AG08395 (cell line): Measurements from ENCODE around the gene MAMLD1.

Experiments
- DNase-seq: peaks from one replicate; pipeline ENCODE4 v3.0.0; 2012; ENCODE audit warnings: mixed read lengths, low spot score

The MAMLD1 gene

DNA sequence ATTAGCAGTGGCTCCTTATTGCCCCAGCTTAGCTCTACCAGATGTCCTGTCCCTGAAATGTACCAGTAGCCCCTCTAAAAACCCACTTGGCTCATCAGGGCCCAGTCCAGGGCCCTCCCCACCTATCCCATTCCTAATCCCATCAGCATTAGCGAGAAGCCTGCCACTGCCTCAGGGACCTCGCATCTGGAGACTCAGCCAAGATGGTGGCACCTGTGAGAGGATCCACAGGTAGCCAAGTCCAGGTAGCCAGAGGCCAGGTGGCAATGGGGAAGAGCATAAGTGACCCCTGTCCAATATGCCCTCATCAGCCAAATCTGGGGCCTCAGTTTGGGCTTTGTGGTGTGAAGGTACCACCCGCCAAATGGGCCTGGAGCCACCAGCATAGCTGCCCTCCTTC is 97.7 kb downstream of the MAMLD1 start:
- DNase-seq: no peak

DNA sequence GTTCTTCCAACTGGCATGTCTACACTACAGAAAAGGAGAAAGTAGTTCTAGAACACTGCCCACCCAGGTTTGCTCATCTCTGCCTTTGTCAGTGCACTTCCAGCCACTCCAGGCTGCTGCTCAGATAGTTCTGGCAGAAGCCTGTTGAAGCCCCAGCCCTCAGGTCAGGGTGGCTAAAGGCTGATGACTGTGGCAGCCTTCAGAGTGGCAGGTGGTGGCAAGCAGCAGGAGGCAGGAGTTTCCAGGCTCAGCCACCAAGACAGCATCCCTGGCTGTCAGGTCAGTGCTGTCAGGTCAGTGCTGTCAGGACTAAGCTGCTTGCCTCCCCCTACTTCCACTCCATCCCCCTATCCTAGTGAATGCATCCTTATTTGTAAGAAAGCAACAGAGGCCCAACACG is 100.4 kb downstream of the MAMLD1 start:
- DNase-seq: no peak

DNA sequence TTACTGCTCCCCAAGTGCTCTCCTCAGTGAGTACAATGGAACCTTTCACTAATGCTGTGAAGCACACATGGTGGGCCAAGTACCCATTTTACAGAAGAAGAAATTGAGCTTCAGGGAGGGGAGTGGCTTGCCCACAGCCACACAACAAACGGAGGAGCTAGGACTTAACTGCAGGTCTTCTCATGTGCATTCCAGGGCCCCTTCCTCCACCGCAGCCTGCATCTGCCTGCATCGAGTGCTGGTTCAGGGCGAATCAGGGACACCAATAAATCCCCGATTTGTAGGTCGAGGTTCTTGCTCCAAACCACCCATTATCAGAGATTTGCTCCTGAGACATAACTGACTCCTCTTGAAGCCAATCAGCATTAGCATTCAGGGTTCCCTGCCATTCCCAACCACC is 100.9 kb downstream of the MAMLD1 start:
- DNase-seq: no peak

DNA sequence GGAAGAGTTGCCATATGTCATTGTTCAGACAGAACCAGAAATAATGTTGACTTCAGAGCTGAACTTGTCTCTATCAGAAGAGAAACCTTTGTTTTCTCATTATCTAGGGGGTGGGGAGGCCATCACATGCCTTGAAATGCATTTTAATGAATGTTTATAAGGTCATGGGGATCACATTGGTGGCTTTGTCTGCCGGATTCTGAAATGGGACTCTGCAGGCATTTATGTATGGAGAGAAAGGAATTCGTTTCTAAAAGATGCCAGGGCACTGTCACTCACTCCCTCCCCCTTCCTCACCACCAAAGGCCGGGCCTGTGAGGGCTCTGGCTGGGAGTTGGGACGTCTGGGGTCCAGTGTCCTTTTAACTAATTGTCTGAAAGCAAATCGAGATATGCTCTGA is 102.2 kb downstream of the MAMLD1 start:
- DNase-seq: no peak

DNA sequence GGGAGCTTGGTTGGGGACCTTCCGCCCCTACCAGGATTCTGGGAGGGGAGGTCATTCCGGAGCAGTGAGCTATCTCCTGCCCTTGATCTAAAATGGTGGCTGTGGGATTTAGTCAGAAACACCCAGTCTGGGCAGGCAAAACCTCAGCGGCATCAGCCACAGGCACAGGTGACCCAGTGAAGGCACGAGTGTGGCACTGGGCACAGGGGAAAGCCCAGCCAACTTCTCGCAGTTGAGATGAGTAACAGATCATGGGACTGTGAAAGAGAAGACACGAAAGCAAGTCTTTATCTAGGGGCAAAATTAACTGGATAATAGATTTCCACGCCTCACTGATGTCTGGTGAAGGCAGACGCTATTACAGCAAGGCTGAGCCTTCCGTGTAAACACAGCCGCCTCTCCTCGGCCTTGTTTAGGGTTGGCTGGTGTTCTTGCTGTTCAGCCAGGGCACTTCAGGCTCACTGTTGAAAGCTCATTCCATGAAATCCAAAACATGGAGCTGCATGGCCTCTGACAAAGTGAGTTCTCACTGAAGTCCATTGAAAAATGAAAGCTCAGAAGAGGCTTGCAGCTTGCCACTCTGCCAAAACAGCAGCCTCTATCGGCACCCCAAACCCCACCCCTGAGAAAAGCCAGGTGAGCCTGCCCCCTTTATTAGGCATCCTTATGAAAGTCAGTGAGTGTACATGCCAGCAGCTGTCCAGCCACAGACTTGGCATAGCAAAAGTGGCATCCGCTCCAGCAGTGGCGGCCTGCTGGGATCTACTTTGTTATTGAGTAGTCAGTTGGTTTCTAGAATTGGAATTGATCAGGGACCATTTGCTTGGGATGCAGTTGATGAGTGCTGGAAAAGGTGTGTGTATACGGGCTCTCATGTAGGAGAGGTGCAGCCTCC is 103.0 kb downstream of the MAMLD1 start:
- no peak for DNase-seq

DNA sequence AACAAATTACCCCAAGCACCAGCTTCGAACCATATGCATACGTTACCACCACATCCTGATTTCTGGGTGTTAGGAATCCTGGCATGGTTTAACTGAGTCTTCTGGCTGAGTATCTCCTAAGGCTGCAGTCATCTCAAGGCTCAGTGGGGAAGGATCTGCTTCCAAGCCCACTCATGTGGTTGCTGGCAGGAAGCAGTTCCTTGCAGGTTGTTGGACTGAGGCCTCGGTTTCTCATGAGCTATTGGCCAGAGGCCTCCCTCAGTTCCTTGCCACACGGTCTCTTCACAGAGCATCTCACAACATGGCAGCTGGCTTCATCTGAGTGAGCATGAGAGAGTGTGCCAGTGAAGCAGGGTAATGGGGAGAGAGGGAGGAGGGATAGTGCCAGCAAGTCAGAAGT is 109.2 kb downstream of the MAMLD1 start:
- no peak for DNase-seq

DNA sequence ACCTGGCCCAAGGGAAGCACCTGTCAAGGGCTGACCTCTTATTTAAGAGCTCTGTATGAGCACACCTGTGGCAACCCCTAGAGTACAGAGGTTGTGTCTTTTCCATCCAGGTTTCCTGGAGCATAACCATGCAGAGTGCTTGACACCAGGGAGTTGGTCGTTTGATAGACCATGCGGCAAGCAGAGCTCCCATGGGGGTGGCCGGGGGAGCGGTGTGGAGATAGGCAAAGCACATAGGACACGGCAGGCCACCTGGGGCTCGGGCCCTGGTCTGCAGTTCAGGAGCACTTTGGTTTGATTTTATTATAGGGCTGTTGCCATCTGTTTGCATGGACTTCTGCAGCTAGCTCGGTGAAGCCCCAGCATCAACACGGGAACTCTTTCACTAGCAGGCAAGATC is 110.3 kb downstream of the MAMLD1 start:
- no peak for DNase-seq

DNA sequence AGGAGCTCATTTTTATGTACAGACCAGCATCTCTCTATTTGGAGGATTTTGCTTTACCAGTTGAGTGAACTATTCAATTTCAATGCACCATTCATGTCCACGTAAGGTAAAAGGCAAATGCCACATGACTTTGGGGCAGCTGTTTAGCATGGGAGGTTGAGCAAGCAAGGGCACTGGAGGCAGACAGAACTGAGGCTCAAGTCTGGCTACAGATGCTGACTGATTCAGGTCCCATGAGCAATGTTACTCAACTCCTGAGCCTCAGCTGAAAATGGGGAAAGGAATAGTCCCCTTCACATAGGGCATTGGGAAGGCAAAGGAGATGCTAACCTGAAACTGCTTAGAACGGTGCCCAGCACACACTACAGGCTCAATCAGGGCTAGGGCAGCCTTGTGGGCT is 112.3 kb downstream of the MAMLD1 start:
- no peak for DNase-seq

DNA sequence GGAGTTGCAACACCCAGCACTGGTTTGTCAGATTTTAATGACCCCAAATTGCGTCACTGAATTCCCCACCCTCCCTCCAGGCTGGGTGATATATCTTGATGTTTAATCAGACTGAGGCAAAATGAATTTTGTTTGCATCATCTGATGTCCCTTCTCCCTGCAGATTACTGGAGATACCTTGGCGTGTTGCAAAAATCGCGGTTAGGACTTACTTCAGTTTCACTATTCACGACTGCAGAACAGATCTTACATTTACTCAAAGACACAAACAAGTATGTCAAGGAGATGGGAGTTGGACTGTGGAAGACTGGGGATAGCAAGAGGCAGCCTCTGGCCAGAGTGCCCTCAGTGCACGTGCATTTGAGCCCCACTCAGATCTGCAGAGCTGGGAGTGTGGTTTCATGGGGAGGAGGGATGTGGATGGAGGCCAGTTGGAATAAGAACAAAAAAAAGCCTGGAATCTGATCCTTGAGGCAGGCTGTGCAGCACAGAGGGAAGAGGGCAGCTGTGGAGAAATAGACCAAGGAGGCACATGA is 113.1 kb downstream of the MAMLD1 start:
- peak; percentile 9 for DNase-seq

DNA sequence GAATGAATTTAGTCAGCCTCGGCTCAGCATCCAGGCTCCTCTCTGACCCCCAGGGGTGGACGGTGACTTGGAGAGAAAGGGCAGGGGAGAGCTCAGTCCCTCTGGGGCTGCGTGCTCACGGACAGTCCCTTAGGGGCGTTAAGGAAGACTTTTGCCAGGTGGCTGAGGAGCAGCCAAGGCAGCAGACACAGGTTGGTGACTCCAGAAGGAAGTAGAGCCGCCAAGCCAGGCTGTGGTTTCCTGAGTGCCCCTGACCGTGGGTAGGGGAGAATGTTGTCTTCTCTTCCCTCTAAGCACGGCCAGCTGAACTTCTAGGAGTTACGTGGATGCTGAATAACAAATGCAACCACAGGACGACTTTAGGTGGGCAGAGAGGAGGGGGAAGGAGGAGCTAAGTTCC is 114.3 kb downstream of the MAMLD1 start:
- DNase-seq: no peak

DNA sequence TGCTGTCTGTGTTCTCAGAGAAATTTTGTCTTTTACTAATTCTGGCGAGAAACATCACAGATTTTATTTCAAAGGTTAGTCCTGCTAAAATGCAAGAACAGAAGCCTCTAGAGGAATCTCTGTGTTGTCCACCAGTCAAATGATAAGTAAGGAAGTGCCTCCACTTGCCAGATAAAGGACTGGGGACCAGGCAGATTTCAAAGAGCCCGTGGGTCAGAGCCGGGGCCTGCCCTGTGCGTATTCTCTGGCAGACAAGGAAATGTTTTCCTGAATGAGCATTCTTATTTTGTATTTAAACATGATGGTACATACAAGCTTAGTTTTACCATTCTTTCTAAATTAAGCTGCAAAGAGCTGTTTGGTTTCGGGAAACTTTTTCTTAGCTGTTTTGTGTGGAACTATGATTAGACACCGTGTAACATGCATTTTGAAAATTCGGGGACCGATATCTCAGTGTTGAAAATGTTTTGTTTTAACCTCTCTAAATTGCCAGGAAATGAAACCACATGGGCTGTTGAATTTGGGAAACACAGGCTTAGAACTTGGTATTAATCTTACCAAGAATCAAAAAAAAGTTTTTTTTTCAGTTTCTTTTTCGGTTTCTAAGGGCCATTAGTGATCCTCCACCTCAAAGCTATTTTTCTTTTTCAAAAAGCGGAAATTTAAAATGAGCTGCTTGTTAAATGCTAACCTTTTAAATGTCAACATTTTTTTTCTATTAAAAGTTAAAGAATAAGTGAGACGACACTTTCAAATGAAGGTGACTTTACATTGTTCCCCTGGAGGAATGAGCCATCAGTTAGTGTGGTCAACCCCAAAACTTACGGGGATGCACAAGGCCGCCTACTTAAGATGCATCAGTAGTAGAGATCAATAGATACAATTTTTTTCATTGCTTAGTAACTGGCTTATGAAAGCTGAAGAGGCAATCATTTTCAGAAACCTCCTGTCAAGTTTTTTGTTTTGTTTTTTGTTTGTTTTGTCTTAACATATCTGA is 115.7 kb downstream of the MAMLD1 start:
- DNase-seq: no peak

DNA sequence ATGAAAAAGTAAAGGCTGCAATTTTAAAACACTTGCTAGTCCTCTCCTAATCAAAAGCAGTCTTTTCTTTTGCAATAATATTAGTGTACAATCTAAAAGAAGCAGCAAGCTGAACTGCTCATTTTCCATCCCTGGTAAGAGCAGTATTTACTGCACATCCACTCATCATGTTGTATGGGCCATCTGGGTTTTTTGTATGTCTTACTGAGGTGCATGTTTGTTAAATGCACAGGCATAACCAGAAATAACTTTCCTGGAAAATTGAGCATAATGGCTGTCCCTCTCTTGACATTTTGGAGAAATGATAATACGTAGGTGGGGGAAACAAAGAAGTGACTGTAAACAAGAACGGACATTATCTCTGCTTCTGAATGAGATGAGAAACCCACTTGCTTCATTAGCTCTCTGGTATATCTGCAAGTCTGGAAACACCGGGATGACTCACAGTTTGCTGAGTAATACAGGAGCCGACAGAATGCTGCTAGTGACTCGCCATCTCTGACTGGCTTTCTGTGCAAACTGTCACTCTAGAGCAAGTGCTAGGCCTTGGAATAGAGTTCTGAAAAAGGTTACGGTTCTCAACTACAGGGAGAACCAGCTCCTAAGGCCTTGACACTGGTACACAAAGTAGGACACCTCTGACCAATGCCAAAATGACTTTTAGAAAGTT is 119.6 kb downstream of the MAMLD1 start:
- DNase-seq: peak; percentile 40

DNA sequence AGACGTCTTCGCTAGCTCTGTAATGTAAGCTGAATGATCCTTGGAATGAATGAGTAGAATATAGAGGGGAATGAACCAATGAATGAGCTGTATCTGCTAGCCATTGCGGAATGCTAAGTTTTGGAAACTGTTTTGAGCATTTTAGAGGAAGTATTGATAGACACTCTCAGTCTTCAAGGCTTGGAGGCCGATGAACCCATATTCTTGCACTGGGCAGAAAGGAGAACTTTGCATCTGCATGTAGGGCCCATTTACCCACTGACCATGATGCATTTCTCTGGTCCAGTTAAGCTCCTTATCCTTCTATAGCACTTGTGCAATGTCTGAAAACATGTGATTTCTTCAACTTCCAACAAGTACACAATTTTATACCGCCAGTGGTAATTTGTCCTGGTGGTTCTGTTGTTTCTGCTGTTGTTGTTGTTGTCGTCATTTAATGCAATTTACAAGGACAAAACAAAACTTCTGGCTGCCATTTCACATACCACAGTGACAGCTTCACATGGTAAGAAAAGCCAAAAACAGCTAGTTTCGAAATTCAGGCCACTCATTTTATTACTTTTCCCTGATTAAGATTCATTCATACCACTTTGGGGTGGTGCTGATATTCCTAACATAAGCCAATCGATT is 120.4 kb downstream of the MAMLD1 start:
- DNase-seq: no peak

DNA sequence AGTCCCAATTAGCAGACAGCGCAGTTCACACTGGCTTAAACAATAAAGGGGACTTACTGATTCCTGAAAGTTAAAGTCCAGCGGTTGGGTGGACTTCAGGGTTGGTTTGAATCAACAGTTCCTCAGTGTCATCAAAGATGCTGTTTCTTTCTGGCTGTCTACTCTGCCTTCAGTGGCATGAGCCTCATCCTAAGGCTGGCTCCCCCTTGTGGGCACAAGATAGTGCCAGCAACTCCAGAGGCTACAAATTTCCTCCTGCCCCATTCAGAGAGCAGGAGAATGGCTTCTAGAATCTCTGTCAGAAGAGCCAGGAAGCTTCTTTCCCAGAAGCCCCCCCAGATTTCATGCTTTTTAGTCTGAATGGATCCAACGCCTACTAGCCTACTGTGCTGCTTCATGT is 122.9 kb downstream of the MAMLD1 start:
- DNase-seq: peak; percentile 40

DNA sequence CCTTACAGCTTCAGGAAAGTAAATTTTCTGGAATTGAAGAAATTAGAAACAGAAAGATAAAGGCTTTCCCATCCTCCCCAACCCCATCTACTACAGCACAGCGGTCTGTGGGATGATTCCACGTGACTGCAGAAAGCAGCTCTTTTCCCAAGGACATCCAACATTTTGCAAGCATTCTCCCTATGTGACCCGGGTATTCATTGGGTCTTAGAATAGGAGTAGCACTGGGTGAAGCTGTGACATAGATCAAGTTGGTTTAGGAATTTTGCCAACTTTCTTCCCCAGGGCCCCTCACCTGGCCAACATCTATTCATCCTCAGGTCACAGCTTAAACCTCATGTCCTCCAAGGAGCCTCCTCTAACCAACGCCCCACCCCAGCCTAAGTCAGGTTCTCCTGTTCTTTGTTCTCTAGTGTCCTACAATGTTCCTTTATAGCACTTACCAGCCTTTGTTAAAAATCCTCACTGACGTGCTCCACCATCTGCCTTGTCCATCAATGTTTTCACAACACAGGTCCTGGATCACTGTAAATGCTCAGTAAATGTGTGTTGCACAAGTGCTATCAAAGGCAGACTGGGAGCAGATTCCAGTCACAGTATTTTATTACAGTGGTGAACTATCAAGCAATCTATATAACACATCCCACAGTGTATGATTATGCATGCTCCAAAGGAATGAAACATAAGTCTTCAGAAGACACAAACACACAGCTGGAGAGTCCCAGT is 124.4 kb downstream of the MAMLD1 start:
- no peak for DNase-seq

DNA sequence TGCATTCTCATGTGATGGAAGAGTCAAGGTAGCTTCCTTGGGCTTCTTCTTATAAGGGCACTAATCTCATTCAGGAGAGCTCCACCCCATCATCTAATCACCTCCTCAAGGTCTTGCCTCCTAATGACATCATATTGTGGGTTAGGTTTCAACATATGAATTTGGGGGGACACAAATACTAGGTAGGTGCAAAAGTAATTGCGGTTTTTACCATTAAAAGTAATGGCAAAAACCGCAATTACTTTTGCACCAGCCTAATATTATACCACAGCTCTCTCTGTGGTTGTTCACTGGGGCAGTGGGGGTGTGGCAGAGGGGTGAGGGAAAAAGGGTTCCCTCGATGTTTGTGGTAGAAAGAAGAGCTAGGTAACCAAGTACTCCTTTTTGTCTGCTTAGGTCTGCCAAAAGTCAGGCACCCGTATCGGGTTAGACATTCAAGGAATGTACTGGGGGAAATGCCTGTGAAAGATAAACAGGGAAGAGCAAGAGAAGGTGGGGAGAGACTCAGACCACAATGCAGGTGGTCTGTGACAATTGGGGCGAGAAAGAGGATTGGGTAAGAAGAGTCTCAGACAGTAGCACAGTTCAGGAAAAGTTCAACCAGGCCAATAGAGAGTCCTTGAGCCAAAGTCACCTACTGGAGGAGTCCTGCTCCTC is 126.4 kb downstream of the MAMLD1 start:
- DNase-seq: no peak

DNA sequence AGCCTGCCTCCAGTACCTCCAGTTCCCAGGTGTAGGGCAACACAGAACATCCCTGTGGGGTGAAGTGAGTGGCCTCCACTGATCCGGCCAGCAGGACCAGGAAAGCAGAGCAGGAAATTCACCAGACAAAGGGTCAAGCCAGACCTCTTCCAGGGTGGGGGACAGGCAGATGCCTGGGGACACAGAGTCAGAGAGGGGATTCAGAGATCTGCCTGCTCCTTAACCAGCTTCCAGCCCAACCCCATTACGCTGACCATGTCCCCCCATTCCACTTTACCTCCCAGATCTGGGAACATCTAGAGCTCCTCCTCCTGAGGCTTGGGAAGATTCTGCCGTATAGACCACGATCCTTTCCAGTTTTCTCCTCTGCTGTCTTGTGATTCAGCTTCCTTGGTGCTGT is 132.4 kb downstream of the MAMLD1 start:
- DNase-seq: no peak

DNA sequence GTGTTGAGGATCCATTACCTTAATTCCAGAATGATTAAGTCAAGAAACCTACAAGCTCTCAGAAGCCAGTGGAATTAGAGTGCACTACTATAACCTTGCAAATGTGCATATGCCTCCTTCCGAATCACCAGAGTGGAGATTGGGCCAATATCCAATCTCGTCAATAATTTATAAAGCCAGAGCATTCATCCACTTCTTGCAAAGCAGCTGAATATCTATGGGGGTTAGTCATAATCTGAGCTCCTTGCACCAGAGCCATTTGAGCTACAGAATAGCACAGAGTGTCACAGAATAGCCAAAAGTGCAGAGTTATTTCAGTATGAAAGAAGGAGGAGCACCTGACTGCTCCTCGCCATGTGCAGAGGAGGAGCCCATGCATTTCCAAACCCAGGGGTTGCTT is 136.1 kb downstream of the MAMLD1 start:
- DNase-seq: no peak

DNA sequence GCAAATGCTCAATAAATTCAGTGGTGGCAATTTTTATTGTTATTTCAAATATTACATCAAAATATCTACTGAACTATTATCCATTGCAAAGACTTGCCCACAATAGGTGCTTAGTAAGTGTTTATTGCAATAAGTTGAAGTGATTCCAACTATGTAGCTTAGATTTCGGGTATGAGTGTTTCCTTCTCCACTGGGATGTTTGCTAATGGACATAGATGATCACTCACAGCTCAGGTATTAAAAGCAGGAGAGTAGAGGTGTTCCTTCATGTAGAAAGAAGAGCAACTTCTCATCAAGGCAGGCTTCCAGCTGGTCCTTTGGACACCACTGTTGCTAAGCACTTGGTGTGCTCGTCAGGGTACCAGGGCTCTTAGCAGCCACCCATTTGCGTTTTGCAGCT is 139.0 kb downstream of the MAMLD1 start:
- no peak for DNase-seq
